GM21576 (cell line): ENCODE measurements around the gene SNX27.

Source experiments
- ATAC-seq: cut with Tn5 transposase; IDR thresholded peaks from one replicate; pipeline ENCODE4 v1.9.1; 2021; ENCODE audit warnings: mild to moderate bottlenecking, moderate library complexity; ENCODE audit not compliant: unreplicated experiment

The SNX27 gene

DNA sequence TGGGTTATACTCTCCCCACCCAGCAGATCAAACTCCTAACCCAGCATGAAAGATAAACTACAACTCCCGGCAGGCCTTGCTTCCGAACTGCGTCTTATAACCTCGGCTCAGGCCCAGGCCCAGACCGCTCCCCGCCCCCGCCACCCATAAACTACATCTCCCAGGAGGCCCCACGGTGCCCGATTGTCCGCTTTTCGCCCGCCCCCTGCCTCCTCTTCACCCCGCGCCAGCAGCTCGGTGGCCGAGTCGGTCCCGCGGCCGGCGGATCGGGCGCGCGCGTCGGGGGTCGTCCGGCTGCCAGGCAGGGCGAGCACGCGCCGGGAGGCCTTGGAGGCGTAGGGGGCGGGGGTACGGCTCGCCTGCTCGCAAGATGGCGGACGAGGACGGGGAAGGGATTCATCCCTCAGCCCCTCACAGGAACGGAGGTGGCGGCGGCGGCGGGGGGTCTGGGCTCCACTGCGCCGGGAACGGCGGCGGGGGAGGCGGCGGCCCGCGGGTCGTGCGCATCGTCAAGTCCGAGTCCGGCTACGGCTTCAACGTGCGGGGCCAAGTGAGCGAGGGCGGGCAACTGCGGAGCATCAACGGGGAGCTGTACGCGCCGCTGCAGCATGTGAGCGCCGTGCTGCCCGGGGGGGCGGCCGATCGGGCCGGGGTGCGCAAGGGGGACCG lies at the start of gene SNX27:
Gene SNX27, plus strand, starts transcription at position 219 of the 669 bp plus-strand sequence. Its CDS starts 152 bp downstream, at position 371.
- ATAC-seq = peak; percentile 87

DNA sequence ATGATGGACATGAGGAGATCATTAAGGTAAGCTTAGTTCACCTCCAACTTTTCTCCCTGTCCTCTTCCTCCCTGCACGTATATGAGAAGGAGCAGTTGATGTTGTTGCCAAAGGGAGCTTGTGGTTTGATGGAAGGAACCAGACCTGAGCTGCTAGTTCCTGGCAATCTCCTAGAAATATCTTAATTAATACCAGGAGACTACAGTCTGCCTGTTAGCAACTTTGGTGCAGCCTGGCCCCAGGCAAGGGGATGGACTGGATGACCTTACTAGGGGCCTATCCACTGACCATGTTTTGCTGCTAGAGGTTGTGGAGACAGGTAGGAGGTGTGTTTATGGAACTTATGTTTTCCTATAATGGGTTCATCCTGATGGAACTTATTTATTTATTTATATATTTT lies 49.2 kb upstream of the SNX27 start:
- ATAC-seq = no peak

DNA sequence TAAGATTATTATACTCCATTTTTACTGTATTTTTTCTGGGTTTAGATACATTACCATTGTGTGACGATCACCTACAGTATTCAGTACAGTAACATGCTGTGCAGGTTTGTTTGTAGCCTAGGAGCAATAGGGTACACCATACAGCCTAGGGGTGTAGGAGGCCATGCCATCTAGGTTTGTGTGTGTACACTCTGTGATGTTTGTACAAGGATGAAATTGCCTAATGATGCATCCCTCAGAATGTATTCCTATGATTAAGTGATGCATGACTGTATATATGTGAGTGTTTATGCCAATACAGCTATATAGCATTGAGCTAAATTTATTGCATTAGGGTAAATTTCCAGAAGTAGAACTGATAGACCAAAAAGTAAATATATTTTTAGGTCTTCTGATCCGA lies 48.5 kb upstream of the SNX27 start:
- no peak for ATAC-seq

DNA sequence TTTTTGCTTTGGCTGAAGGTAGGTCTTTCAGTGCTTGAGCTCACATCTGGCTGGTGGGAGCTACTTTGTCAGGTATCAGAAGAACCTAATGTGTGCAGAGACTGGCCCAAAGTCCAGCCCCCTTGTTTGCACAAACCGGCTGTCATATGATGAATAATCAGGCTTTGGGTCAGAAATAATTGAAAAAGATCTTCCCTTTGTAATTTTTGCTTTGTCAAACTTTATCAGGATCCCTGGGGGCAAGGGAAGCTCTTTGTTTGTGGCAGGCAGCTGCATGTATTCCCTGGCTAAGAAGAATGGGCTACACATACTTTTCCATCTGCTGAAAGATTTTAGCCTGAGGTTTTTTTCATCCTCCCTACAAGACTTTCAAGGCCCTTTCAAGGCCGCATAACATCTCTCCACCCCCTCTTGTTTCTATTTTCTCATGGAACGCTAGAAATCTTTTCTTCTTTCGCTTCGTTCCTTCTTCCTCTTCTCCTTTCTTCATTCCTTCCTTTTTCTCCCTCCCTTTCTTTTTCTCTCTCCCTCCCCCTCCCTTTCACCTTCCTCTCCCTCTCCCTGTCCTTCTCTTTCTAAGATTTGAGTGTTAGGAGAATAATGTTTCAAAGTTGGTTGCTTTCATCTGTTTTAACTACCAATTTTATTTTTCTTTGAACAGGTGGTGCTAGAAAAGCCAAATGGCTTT lies 46.2 kb upstream of the SNX27 start:
- no peak for ATAC-seq

DNA sequence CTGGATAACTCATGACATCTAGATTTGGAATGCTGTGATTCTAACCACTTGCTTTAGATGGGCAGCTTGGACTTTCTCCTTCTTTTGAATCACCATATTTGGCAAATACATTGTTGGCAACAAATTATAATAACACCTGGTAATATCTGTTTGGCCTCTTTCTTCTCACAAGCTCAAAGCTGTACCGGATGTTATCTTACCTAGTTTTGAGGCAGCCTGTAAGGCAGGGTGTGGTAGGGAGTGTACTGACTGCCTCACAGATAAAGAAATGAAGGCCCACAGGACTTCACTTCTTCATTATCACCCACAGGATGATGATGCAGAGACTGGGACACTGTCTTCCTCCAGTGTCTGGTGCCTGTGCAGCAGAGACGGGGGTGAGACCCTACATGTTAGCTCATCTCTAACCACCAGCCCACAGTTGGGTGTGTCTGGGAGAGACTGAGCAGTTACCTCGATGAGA lies 43.2 kb upstream of the SNX27 start:
- no peak for ATAC-seq

DNA sequence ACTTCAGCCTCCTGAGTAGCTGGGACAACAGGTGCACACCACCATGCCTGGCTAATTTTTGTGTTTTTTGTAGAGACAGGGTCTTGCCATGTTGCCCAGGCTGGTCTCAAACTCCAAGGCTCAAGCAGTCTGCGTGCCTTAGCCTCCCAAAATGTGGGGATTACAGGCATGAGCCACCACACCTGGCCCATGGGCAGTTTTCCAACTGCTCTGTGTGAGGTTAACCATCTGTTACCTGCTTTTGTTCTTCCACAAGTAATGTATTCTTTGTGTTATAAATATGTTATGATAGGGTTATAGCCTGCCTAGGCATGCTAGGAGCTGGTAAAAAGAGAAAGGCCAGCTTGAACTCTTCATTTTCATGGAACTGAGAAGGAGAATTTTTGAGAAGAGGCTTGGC lies 41.0 kb upstream of the SNX27 start:
- ATAC-seq = no peak

DNA sequence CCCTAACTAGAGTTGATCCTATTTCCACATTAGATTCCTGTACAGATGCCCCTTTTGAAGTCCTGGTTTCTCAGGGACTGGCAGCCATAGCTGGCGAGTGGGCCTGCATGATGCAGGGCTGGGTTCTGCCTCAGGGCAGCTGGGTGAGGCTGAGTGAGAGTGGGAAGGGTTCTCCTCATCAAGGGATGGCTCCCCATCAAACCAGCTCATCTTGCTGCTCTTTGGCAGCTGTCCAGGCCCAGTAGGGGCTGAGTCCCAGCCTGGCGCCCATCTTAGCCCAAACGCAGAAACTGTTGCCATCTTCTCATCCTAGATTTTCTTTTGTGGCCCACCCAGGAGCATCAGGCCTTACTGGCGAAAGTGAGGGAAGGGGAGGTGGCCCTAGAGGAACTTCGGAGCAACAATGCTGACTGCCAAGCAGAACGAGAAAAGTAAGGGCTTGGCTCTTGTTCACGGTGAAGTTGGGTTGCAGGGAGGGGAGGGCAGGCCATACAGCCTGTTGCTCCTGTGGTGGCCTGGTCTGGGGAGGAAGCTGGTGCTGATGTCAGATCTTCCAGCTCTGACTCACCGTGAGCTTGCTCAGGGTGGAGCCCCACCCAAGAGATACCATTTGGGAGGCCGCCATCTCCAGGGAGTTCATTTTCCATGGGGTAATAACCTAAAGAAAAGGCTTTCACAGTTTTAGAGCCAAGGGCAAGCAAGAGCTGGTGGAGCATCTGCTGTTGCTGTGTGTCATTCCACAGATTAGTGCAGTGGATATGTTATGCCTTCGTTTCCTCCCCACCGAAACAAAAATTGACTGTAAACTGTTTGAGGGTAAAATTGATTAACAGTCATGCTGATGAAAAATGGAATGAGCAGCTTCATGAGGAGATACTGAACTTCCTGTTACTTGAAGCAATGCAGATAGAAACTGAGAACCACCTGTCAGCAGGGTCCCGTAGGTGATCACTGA lies 37.0 kb upstream of the SNX27 start:
- ATAC-seq = no peak

DNA sequence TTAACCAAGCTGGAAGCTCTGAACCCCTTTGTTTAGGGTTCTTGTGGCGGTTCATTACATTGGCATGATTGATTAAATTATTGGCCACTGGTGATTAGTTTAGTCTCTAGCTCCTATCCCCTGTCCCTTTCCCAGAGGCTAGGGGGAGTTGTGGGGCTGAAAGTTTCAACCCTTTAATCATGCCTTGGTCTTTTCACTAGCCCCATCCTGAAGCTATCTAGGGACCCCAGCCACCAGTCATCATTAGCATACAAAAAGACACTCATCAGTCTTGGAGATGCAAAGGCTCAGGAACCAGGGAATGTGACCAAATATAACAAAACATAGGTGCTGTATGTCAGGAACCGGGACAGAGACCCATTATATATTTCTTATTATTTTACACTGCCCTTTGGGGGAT lies 34.7 kb upstream of the SNX27 start:
- ATAC-seq = no peak

DNA sequence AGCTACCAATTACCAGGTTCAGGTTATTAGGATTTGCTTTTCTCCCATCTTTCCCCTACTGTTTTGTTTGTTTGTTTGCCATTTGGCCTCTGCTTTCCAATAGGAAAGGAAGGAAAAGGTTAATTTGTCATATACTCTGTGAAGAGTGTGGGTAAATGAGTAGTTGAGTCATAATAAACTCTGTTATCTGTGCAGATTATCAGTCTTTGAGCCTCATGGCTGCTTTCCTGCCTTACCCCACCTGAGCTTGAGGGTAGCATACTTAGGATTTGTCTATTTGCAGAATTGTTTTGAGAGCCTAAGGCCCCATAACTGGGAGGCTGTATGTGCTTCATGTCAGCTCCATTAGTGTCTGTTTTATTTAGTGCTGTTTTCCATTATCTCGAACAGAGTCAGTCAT lies 32.9 kb upstream of the SNX27 start:
- ATAC-seq = no peak

DNA sequence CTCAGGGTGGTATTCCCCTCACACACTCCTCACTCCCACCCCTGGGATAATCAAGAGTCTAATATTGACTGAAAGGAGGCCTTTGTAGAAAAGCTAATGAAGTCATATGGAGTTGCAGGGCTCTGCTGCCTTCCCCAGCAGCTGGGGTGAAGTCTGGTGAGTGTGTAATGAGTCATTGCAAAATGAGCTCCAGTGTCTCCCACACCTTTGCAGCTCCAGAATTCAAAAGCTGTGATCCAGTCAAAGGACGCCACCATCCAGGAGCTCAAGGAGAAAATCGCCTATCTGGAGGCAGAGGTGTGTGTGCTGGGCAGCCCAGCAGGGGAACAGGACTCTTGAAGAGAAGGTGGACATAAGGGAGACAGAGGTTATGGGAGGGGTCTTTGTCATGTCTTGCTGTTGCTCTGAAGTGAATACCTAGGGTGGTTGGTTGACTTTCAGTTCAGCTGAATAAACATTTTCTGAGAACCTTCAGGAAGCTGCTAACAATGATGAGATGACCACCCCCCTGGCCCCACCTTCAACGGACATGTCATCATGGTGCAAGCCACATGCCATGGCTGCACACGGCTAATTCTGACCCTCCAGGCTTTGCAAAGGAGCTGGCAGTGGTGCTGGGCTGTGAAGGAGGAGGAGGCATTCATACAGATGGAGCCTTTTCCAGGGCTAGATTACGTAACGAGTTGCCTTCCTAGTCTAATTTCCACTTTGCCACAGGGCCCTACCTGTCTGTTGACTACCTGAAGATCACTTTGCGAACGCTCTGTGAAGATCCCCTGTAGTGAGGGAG lies 32.2 kb upstream of the SNX27 start:
- ATAC-seq = no peak

DNA sequence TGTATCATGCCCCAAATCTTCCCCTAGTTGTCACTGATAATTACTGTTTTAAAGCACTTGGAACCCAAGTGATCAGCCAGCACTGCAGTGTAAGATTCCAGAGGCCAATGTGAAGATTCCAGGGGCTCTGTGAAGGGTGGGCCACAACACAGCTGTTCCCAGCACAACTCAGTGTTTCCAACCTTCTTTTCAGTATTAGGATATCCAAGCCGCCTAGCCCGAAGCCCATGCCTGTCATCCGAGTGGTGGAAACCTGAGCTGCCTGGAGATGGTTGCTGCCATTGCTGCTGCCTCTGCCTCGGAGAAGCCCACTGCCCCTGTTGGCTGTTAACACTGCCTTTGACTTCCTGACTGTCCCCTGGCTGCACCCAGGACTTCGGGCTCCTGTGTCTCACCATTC lies 30.4 kb upstream of the SNX27 start:
- ATAC-seq = no peak

DNA sequence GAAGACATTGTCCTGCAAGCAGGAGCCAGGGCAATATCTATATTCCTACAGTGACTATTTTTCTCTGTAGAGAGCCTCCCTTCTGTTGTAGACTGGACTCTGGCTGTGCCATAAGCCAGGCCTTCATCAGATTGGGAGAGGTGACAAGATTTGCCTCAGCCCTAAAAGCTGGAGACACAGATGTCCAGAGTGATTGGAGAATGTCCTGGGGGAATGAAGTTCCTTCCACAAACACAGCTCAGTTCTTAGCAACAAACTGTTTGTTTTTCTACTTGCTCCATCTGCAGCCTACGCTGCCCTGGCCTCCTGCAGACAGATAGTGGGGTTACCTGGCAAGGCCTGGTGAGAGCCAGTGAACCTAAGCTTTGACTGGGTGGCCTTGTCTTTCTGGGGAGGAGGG lies 29.9 kb upstream of the SNX27 start:
- ATAC-seq = no peak

DNA sequence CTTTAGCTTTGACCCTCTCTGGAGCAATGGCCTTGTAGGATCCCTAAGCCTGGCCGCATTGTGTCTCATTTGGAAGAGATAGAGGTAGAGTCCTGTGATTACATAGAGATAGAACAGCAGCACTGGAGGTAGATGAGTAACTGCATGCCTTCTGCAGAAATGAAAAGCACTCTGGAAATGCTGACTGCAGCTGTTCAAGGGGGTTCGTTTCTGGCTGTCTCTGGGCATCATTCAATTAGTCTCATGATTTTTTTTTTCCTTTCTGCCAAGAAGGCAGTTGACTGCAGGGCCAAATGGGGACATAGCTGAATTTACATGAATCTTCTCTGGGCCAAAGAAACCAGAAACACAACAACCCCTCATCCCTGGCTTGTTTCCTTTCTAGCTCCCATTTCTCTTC lies 28.1 kb upstream of the SNX27 start:
- ATAC-seq = no peak

DNA sequence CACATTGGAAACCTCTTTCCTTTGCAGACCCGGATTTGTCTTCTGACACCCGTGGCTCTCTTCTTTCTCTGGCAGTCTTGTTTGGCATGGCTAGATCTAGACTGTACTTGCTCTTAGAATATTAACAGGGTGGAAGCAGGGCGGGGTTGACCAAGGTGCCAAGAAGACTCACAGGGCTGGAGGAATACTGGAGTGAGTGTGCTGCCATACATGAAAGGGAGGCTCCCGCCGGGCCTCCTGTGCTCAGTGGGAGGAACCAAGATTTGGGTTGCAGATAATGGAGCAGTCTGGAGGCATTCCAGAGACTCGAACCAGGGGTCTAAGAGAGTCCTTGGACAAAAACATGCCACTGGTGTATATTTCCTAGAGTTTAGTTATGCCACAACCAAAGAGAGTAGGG lies 27.6 kb upstream of the SNX27 start:
- ATAC-seq = no peak

DNA sequence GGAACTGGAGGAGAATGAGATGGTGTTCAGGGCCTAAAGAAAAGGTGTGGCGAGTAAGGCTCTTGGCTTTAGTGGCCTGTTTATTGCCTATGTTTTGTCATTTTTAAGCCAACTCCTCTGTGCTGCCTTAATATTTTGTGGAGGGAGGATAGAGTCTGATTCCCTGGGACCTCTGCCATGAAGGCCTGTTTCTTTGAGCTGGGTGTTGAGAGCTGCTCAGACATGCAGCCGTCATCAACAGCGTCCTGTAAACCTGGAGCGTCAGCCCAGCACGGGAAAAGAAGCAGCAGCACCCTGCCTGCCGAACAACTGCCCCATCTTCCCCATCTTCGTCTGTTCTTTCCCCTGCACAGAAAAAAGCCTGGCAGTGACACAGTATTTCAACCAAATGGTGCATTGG lies 27.1 kb upstream of the SNX27 start:
- no peak for ATAC-seq

DNA sequence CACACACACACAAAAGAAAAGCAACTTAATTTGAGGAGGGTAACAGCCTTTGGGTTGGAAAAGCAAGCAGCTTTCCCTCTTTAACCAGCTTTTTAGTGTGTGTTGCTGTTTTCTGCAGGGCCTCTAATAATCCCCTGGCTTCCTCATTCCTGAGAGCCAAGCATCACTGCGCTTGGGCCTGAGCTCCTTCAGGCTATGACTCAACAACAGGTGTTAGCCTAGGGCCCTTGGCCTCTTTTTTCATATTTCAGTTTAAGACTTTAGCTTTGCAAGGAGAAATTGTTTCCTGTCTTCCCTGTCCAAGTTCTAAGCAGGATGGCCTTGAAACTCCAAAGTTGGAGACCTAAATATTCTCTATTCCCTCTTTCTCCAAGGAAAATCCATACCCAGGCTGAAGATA lies 26.2 kb upstream of the SNX27 start:
- no peak for ATAC-seq

DNA sequence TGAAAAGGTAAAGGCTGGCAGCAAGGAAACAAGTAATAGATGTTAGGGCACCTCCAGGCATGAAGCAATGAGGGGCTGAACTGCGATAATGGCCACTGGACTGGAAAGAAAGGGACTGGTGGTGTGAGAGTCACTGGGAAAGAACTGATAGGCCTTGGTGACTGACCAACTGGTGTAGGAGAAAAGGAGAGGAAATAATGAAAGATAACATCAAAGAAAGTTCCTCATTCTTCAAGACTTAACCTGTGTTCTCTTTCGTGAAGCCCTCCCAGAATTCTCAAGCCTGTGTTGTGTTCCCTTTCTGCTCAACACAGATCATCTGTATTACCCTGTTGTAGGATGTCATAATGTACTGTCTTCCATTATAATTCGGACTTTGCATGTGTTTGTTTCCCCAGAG lies 20.9 kb upstream of the SNX27 start:
- no peak for ATAC-seq

DNA sequence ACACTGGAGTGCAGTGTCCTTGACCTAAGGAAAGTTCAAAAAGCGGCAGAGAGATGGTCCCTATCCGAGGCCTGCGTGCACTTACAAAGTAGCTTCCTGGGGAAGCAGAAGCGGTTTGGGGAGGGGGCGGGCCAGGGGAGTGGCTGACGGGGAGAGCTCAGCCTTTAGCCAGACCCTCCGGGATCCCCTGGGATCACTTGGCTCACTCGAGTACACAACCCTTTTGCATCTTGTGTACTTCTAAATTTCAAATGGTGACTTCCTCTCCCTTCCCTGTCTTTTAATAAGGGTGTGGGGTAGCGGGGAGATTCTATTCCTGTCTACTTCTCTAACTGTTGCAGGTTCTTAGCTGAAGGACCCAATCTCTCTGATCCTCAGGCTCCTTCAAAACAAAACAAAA lies 18.1 kb upstream of the SNX27 start:
- ATAC-seq = no peak

DNA sequence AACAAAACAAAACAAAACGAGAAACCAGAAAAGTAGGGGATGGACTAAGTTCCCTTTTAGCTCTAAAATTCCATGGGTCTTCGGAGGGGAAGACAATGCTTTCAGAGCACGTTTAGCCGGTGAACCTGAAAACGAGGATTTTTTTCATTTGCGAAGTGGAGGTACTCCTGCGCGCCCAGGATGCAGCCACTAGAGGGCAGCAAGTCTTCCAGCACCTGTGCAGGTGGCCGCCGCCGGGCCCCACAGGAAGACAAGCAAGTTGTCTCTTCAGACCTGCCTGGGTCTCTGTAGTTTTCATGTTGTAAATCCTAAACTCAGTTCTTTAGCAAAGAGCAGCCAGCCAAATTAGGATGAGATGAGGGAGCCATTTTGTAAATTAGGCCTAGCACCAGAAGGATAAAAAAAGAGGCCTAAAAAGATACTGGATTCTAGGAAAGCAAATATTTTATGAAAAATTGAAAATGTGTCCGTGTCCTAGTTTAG lies 17.7 kb upstream of the SNX27 start:
- peak; percentile 63 for ATAC-seq

DNA sequence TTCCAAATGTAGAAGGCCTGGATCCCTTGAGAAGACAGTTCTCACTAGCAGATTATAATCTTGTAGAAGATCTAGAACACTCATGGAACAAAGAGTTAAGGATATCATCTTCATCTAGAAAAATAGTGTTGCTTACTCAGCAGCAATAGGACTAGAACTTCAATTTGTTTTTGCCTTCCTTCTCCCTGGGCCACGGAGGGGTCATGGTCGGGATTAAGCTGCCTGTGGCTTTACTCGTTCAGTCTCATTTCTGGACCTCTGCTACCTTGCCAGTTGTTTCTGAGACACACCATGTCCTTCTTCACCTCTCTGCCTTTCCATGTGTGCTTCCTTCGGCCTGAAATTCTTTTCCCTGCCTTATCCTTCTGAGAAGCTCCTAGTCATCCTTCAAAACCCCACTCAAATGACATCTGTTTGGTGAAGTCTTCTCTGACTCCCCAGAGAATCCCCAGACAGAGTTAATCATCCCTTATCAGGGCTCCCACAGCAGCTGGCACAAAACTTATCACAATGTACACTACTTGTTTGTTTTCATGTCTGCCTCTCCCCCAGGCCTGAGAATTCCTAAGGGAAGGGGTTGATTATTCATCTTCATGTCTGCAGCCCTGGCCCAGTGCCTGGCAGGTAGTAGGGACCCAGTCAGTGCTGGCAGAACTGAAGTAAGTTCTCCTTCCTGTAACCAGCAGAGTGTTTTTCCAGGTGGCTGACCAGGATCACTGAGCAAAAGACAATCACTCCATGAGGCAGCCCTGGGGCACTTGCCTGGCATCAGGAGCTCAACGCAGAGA lies 15.5 kb upstream of the SNX27 start:
- ATAC-seq = no peak
